Measurements from ENCODE around the gene PRR7.
A peak's percentile ranks its signal among the peaks of the same experiment; 100 is the strongest.

DNA sequence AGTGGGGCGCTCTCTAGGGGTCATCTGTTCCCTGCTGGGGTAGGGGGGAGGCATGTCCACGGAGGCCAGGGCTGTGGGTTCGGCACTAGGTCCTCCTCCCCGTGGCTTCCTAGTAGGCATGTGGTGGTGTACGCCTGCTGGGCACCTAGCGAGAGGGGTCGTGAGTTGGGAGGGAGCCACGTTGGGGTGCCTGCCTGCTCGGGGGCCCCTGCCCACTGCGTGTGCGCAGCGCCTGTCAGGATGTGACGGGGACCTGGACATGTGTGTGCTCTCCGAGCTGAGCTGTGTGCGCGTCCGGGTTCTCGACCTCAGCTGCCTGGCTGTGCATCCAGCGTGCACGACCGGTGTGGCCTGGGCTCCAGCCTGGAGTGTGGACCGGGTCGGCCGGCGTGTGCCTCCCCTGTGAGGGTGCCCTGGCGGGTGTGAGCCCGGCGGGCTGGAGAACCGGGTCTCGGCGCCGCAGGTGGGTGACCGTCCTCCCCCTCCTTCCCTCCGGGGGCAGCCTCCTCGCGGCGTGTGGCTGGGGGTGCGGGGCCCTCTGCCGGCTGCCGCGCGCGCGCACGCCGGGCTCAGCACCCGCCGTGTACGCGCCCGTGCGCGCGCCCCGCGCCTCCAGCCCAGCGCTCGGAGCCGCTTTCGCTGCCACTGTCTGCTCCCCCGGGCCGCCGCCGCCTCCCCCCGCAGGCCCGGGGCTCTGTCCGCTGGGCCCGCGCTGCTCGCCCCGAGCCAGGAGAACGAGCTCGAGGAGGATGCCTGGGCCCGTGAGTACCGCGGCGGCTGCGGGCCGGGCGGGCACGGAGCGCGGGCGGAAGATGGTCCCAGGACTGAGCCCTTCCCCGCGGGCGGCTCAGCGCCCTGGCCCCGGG lies at the start of gene PRR7:
- TF ChIP-seq POLR2A (IDR thresholded peaks at IDR 0.05) (no peak), CTCF (IDR thresholded peaks at IDR 0.05) (peak in 2 of 4 experiments; percentile 22 to 25), POLR2AphosphoS5 (IDR thresholded peaks at IDR 0.05) (no peak)
